K562 (cell line): Measurements from ENCODE around the gene CYB5R3. TPM values are rescaled to one million over a fixed set of nuclear protein-coding genes. Genes with fewer than 3 reads are reported as not detected.

Experiments
- ATAC-seq: fragments of 200-7000 bp; cut with Tn5 transposase; 3 replicates; pipeline ENCODE4 v1.9.1; 2020; ENCODE audit warnings: moderate library complexity
- BruUV-seq: library from RNA; stranded (reverse); fragments of 400-500 nt; replicated peaks from 2 replicates; lab custom pipeline; 2021; lab: Mats Ljungman, UMichigan
- CTCF ChIA-PET: fragments of 300-600 bp; formaldehyde crosslinking; extraction: SDS; loops from one replicate; lab custom pipeline; 2021; ENCODE audit warnings: low intra/inter-chr PET ratio; lab: Yijun Ruan, JAX
- POLR2A ChIA-PET: fragments of 300-600, 350-650 bp; sonication (Branson Sonifier 250); formaldehyde crosslinking; extraction: SDS; loops from one replicate; lab custom pipeline; 2021; ENCODE audit warnings: antibody characterized with exemption, inconsistent platforms; lab: Yijun Ruan, JAX
- DNase-seq, 4 experiments: peaks; one replicate each; pipeline versions ENCODE4 v3.0.0 to v3.0.0-alpha.2; 2011 to 2018; ENCODE audit warnings: low spot score in 3 of 4, mixed read lengths in 3 of 4; ENCODE audit errors: extremely low read depth in 1 of 4
- FAIRE-seq: peaks from 2 replicates; lab custom pipeline; 2011; peaks lifted over from hg19 to GRCh38; lab: Jason Lieb, UNC
- H2AFZ ChIP-seq: 2 replicates; pipeline ENCODE4 v1.6.0; 2011; ENCODE audit warnings: low read depth, low read length, control low read depth, inconsistent platforms
- H3K27ac ChIP-seq: fragments of 200-600 bp; 3 replicates; pipeline ENCODE4 v1.8.0; 2011; ENCODE audit warnings: low read depth, mild to moderate bottlenecking, control low read depth, inconsistent platforms, low read length, moderate library complexity, mixed read lengths; ENCODE audit errors: extremely low read depth
- H3K27me3 ChIP-seq, 2 experiments: fragments of 300-600 bp in 1 of 2; 2 replicates in 1 of 2; 3 replicates in 1 of 2; pipeline versions ENCODE4 v1.6.0 to v1.8.0; 2011; ENCODE audit warnings: inconsistent platforms in 2 of 2, low read length in 2 of 2, mild to moderate bottlenecking in 1 of 2, mixed read lengths in 1 of 2, moderate library complexity in 1 of 2; ENCODE audit not compliant: control insufficient read depth in 2 of 2, insufficient read depth in 2 of 2
- H3K36me3 ChIP-seq: fragments of 300-600 bp; 3 replicates; pipeline ENCODE4 v1.8.0; 2011; ENCODE audit warnings: mild to moderate bottlenecking, low read length, inconsistent platforms; ENCODE audit not compliant: control insufficient read depth, insufficient read depth
- H3K4me1 ChIP-seq, 2 experiments: fragments of 200-600 bp in 1 of 2; replicated peaks in 1 of 2; 2 replicates in 1 of 2; 3 replicates in 1 of 2; pipeline versions ENCODE4 v1.5.1 to v1.8.0; 2011; ENCODE audit warnings: inconsistent platforms in 2 of 2, low read length in 2 of 2, mild to moderate bottlenecking in 1 of 2, mixed read lengths in 1 of 2, moderate library complexity in 1 of 2; ENCODE audit not compliant: control insufficient read depth in 2 of 2, insufficient read depth in 2 of 2
- H3K4me2 ChIP-seq: 2 replicates; pipeline ENCODE4 v1.6.1; 2011; ENCODE audit warnings: low read length, control low read depth, inconsistent platforms, mixed read lengths; ENCODE audit not compliant: insufficient read depth
- H3K4me3 ChIP-seq: fragments of 200-600 bp; sonication (generic), shearing (Covaris generic); 2 replicates; pipeline ENCODE4 v1.5.1; 2016; ENCODE audit warnings: control low read depth, inconsistent platforms
- H3K79me2 ChIP-seq: fragments of 200-600 bp; 3 replicates; pipeline ENCODE4 v1.8.0; 2011; ENCODE audit warnings: low read length, inconsistent platforms; ENCODE audit not compliant: control insufficient read depth, insufficient read depth
- H3K9ac ChIP-seq, 2 experiments: 2 replicates each; pipeline versions ENCODE4 v1.6.0 to v1.6.1; 2011; ENCODE audit warnings: low read depth in 2 of 2, low read length in 2 of 2, control low read depth in 1 of 2, inconsistent platforms in 1 of 2, mild to moderate bottlenecking in 1 of 2, mixed read lengths in 1 of 2; ENCODE audit not compliant: insufficient read depth in 1 of 2
- H3K9me1 ChIP-seq: one replicate; pipeline ENCODE4 v1.6.0; 2011; ENCODE audit warnings: inconsistent platforms, mild to moderate bottlenecking, low read length, moderate library complexity; ENCODE audit not compliant: control insufficient read depth, insufficient read depth
- H3K9me3 ChIP-seq: replicated peaks from 2 replicates; pipeline ENCODE4 v1.5.1; 2011; ENCODE audit warnings: low read depth, low read length, inconsistent platforms; ENCODE audit not compliant: control insufficient read depth, insufficient read depth
- H4K20me1 ChIP-seq: replicated peaks from 2 replicates; pipeline ENCODE4 v1.6.1; 2011; ENCODE audit warnings: low read length, inconsistent platforms, mixed read lengths; ENCODE audit not compliant: control insufficient read depth, insufficient read depth
- ATF7 ChIP-seq: fragments of 450-650 bp; IDR thresholded peaks from 2 replicates; pipeline ENCODE4 v1.7.1; 2014; ENCODE audit warnings: mild to moderate bottlenecking, moderate library complexity
- CBFA2T2 ChIP-seq: fragments of 450-650 bp; conservative IDR thresholded peaks from 2 replicates; pipeline ENCODE4 v1.6.1; 2017; ENCODE audit warnings: mild to moderate bottlenecking
- CBFA2T3 ChIP-seq: fragments of 450-650 bp; IDR thresholded peaks from 2 replicates; pipeline ENCODE4 v1.6.1; 2017
- E2F5 ChIP-seq: sonication (generic); formaldehyde crosslinking; IDR thresholded peaks from 2 replicates; pipeline ENCODE4 v1.8.0; 2022; ENCODE audit warnings: mild to moderate bottlenecking, missing genetic modification reagents
- EP300 ChIP-seq: IDR thresholded peaks from 2 replicates; pipeline ENCODE4 v1.6.1; 2012; ENCODE audit warnings: low read length, improper control_type of control experiment
- FOSL1 ChIP-seq: fragments of 200-800 bp; sonication (Bioruptor generic); conservative IDR thresholded peaks from 2 replicates; pipeline ENCODE4 v1.6.1; 2016; ENCODE audit warnings: missing genetic modification characterization, missing compliant biosample characterization
- FOXP4 ChIP-seq: sonication (generic); formaldehyde crosslinking; IDR thresholded peaks from 2 replicates; pipeline ENCODE4 v1.8.0; 2022; ENCODE audit warnings: mild to moderate bottlenecking, missing genetic modification reagents, borderline replicate concordance
- HINFP ChIP-seq: fragments of 450-650 bp; conservative IDR thresholded peaks from 2 replicates; pipeline ENCODE4 v1.6.1; 2016; ENCODE audit warnings: missing genetic modification characterization, low read depth, mild to moderate bottlenecking, control low read depth, missing compliant biosample characterization
- MIER1 ChIP-seq: fragments of 450-650 bp; IDR thresholded peaks from 2 replicates; pipeline ENCODE4 v1.6.1; 2016; ENCODE audit warnings: antibody characterized with exemption, mild to moderate bottlenecking, low read depth
- MYNN ChIP-seq, 2 experiments: sonication (generic); formaldehyde crosslinking in 1 of 2; IDR thresholded peaks; 2 replicates each; pipeline versions ENCODE4 v1.5.0 to v1.6.1; 2016 to 2020; ENCODE audit warnings: antibody characterized with exemption in 1 of 2, missing genetic modification reagents in 1 of 2
- NBN ChIP-seq: fragments of 450-650 bp; IDR thresholded peaks from 2 replicates; pipeline ENCODE4 v1.6.1; 2016; ENCODE audit warnings: low read depth, mild to moderate bottlenecking
- NCOR1 ChIP-seq: fragments of 450-650 bp; IDR thresholded peaks from 2 replicates; pipeline ENCODE4 v1.6.1; 2016; ENCODE audit warnings: mild to moderate bottlenecking, moderate library complexity
- TFAM ChIP-seq: fragments of 250-450 bp; sonication (Bioruptor Pico); conservative IDR thresholded peaks from 2 replicates; pipeline ENCODE4 v1.5.0; 2021; ENCODE audit warnings: mild to moderate bottlenecking, moderate library complexity
- WHSC1 ChIP-seq: IDR thresholded peaks from one replicate; pipeline ENCODE4 v1.6.1; 2012; ENCODE audit warnings: low read length, control low read depth, inconsistent platforms
- WGBS: fragments of 100-300 bp; shearing (Covaris generic); methylation state at CpG from one replicate; pipeline ENCODE4 v1.1.6; 2016; ENCODE audit warnings: low coverage, mixed read lengths; ENCODE audit not compliant: insufficient coverage; ENCODE audit errors: missing lambda C conversion rate; 5-methylcytosine and 5-hydroxymethylcytosine counted together
- in situ Hi-C: fragments of 300-500 bp; cut with MboI; formaldehyde crosslinking; loops from 4 replicates; pipeline ENCODE4 v1.15.0; 2018; ENCODE audit warnings: inconsistent platforms, mixed read lengths
- intact Hi-C: fragments of 100-400 bp; cut with micrococcal nuclease; formaldehyde crosslinking; loops from 2 replicates; pipeline ENCODE4 v1.14.2; 2022
- polyA plus RNA-seq, 8 experiments: library from polyadenylated mRNA; depleted of rRNA in 4 of 8; stranded (reverse) in 5 of 8; unstranded in 3 of 8; fragments of >200 nt; fragmentation: Nextera tagmentation in 2 of 8; fragmentation: Illumina TruSeq in 1 of 8; extraction: Ambion mirVana in 2 of 8; extraction: Trizol in 1 of 8; gene quantifications; 2 replicates each; pipeline versions ENCODE4 v1.2.1 to v1.2.3, GENCODE V29; 2011 to 2014; ENCODE audit warnings: inconsistent platforms in 1 of 8, missing spikeins in 1 of 8
- total RNA-seq, 7 experiments: library from RNA; depleted of rRNA in 6 of 7; stranded (reverse); fragments of >200 nt in 6 of 7; fragmentation: Illumina TruSeq in 2 of 7; extraction: Trizol in 2 of 7; gene quantifications; 2 replicates each; pipeline versions ENCODE4 v1.2.1 to v1.2.3, GENCODE V29; 2011 to 2021; ENCODE audit warnings: low replicate concordance in 1 of 7
- TF ChIP-seq, protein P1 (sequence below): fragments of 250-450 bp; sonication (Bioruptor Pico); IDR thresholded peaks from 2 replicates; pipeline ENCODE4 v1.4.0; 2020; ENCODE audit warnings: borderline replicate concordance

Gene CYB5R3
- total and polyA plus RNA-seq, 9 of the 15 experiments (the other 6 are each of a cell fraction or from before 2014, with no cell fraction given) = 1.4 to 66.8 (median 23.4) TPM

GRCh38 chr22:42646569-42647525 is 2.3 kb downstream of the CYB5R3 start:
- peak; percentile 89 for FAIRE-seq
- in situ Hi-C loops = no loop called here
- Histone ChIP-seq H3K27ac (peak overlapping the region; percentile 49; the same call in 2 of the 3 replicates), H3K9me3 (no peaks in the 10 kb centered on the region), H3K36me3 (peaks cover 3% of the 10 kb centered on the region; the same call in 1 of the 3 replicates), H3K4me3 (no peak overlapping the region), H3K4me1 (peaks cover 56 to 67% of the 10 kb centered on the region in 2 experiments), H3K9ac (peak overlapping the region; percentile 44 to 81), H3K4me2 (peak overlapping the region; percentile 62), H3K27me3 (no peaks in the 10 kb centered on the region; a peak in 1 of 5 replicates), H2AFZ (no peak overlapping the region), H4K20me1 (peaks cover 16% of the 10 kb centered on the region), H3K79me2 (peaks cover 66% of the 10 kb centered on the region), H3K9me1 (peaks cover 2% of the 10 kb centered on the region)
- ChIA-PET POLR2A (interaction anchor here (0.7 to 2.2 kb wide), 4 partner anchors 10 to 32 kb away, joined by 3 to 13 read pairs (median 3); partner anchors contain the start of gene POLDIP3), CTCF (no interaction called here)
- peak; percentile 68 for ATAC-seq
- no TSS peak for BruUV-seq
- intact Hi-C loops = no loop called here
- peak; percentile 68 to 80 (median 74) for DNase-seq
- WGBS = 26% methylated on average over 9 of the region's 16 CpGs
- TF ChIP-seq MIER1 (no peak), NCOR1 (peak; percentile 58), E2F5 (CRISPR knock-in tag) (no peak), EP300 (peak; percentile 39), ATF7 (no peak), FOXP4 (no peak), HINFP (tag) (no peak), NBN (no peak), TFAM (CRISPR knock-in tag) (no peak), FOSL1 (tag) (no peak), CBFA2T3 (peak; percentile 75), CBFA2T2 (peak; percentile 55), MYNN (IDR thresholded peaks at IDR 0.05) (0 out of 2 replicates have a peak, but pooled peaks have one; percentile 56), MYNN (CRISPR knock-in tag; IDR thresholded peaks at IDR 0.05) (no peak), WHSC1 (no peak)
- TF ChIP-seq, protein P1, sequence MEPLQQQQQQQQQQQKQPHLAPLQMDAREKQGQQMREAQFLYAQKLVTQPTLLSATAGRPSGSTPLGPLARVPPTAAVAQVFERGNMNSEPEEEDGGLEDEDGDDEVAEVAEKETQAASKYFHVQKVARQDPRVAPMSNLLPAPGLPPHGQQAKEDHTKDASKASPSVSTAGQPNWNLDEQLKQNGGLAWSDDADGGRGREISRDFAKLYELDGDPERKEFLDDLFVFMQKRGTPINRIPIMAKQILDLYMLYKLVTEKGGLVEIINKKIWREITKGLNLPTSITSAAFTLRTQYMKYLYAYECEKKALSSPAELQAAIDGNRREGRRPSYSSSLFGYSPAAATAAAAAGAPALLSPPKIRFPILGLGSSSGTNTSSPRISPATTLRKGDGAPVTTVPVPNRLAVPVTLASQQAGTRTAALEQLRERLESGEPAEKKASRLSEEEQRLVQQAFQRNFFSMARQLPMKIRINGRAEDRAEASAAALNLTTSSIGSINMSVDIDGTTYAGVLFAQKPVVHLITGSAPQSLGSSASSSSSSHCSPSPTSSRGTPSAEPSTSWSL (CRISPR knock-in tag) = no peak
